Measurements from ENCODE around the gene FAN1. TPM values are rescaled to one million over a fixed set of nuclear protein-coding genes. Genes with fewer than 3 reads are reported as not detected.

The FAN1 gene
- total RNA-seq, 1 donor from 2014 or later: 5.6 TPM

Other genes with a start within 250 kb of the FAN1 start
- gene MTMR10, start 87.7 kb downstream of the FAN1 start, total RNA-seq: 20.0 and 26.7 TPM in 2 replicates
- under 0.01 and 0.25 TPM in 2 replicates for gene TRPM1, start 197.8 kb downstream of the FAN1 start, total RNA-seq